Stimulated activated effector memory CD8-positive, alpha-beta T cell treated with anti-CD3 and anti-CD28 coated beads, Interleukin-12 subunit alpha, Interleukin-12 subunit beta, amount 100 ng/mL, for 72 hours (primary cell): ENCODE results near the gene SLC10A7.

Experiments used
- ATAC-seq: fragments of 150-1000 bp; cut with Tn5 transposase; 2 replicates; pipeline ENCODE4 v1.10.0; 2021
- DNase-seq, 2 donors: peaks; one replicate each; pipeline ENCODE4 v3.0.0; 2021 to 2022; ENCODE audit warnings: low spot score in 2 of 2
- H3K27ac Mint-ChIP-seq: one replicate; pipeline ENCODE4 v1.8.0; 2022; ENCODE audit warnings: mild to moderate bottlenecking, mixed read lengths
- H3K36me3 Mint-ChIP-seq: one replicate; pipeline ENCODE4 v1.8.0; 2022; ENCODE audit warnings: mild to moderate bottlenecking, mixed read lengths
- H3K4me1 Mint-ChIP-seq: one replicate; pipeline ENCODE4 v1.8.0; 2022; ENCODE audit warnings: mixed read lengths
- H3K4me3 Mint-ChIP-seq: one replicate; pipeline ENCODE4 v1.8.0; 2022; ENCODE audit warnings: mild to moderate bottlenecking, mixed read lengths
- H3K9me3 Mint-ChIP-seq: one replicate; pipeline ENCODE4 v1.8.0; 2022; ENCODE audit warnings: mixed read lengths

The SLC10A7 gene

DNA sequence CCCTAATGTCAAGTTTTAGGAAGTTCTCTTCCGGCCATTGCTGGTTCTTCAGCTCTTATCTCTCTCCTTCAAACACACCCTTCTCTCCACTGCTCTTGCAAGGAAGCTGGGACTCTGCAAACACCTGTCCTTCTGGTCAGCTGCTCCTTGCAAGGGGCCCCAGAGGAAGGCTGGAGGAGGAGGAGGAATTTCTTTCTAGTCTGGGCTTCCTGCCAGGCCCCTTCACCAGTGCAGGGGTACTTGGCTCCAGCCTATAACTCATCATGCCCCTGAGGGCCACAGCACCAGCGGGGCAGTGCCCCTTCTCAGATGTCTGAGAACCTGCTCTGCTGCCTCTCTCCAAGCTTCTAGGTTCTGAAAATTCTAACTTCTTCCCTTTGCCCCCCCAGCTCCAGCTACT, 260.7 kb downstream of the SLC10A7 start:
- no peaks in the 10 kb centered on the region for H3K36me3 Mint-ChIP-seq
- H3K4me1 Mint-ChIP-seq, result no peaks in the 10 kb centered on the region
- no peak overlapping the region for H3K27ac Mint-ChIP-seq
- no peaks in the 10 kb centered on the region for H3K9me3 Mint-ChIP-seq
- H3K4me3 Mint-ChIP-seq, result no peak overlapping the region
- DNase-seq, result no peak
- no peak for ATAC-seq

DNA sequence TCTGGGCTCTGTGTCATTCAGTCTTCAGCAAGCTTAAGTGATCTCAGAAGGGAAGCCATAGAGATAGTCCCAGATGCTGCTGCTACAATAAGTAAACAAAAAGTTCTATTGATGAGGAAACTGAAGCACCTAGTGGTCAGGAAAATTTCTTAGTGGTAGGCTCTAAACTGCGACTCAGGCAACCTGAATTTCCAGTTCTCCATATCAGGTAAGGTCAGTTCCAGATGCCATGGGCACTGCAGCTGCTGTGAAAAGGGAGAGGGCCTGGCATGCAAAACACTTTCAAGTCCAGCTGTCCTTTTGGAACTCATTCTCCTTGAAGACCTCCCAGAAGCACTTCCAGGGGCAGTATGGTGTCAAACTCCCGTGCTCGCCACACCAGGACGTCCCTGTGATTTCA, 261.2 kb downstream of the SLC10A7 start:
- H3K4me3 Mint-ChIP-seq, result no peak overlapping the region
- no peaks in the 10 kb centered on the region for H3K9me3 Mint-ChIP-seq
- no peaks in the 10 kb centered on the region for H3K4me1 Mint-ChIP-seq
- no peak for DNase-seq
- no peaks in the 10 kb centered on the region for H3K36me3 Mint-ChIP-seq
- H3K27ac Mint-ChIP-seq, result no peak overlapping the region
- ATAC-seq, result no peak

- Mint-ChIP-seq H3K36me3 (no peaks in the 10 kb centered on the region), H3K4me1 (no peaks in the 10 kb centered on the region), H3K4me3 (no peak overlapping the region), H3K27ac (no peak overlapping the region), H3K9me3 (no peaks in the 10 kb centered on the region)
- peak; percentile 19 for ATAC-seq
- no peak for DNase-seq
These were observed 264.2 kb downstream of the SLC10A7 start for GRCh38 chr4:146257511-146257910.

DNA sequence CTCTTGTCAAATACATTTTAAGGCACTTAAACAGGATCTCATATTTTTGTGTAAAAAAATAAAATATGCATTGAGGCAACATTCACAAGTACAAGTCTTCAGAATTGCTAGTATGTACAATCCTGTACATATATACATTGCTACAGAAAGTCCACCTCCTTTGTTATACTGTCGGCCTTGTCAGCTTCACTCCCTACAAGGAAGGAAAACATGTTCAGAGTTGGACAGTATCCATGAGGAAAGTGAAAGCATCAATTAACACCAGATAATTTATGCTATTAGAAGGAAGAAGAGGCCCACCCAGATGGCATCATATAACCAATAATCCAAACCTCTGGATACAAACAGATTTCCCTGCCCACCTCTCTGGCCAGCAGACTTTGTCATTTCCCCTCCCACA, 265.4 kb downstream of the SLC10A7 start:
- no peak for DNase-seq
- no peak for ATAC-seq
- no peak overlapping the region for H3K27ac Mint-ChIP-seq
- H3K36me3 Mint-ChIP-seq, result no peaks in the 10 kb centered on the region
- no peaks in the 10 kb centered on the region for H3K9me3 Mint-ChIP-seq
- H3K4me1 Mint-ChIP-seq, result no peaks in the 10 kb centered on the region
- no peak overlapping the region for H3K4me3 Mint-ChIP-seq

GRCh38 chr4:146255874-146256273, 265.9 kb downstream of the SLC10A7 start:
- ATAC-seq (no peak), DNase-seq (no peak)
- no peaks in the 10 kb centered on the region for H3K36me3 Mint-ChIP-seq
- H3K9me3 Mint-ChIP-seq, result no peaks in the 10 kb centered on the region
- no peak overlapping the region for H3K27ac Mint-ChIP-seq
- no peaks in the 10 kb centered on the region for H3K4me1 Mint-ChIP-seq
- no peak overlapping the region for H3K4me3 Mint-ChIP-seq

- Mint-ChIP-seq H3K4me1 (no peaks in the 10 kb centered on the region), H3K27ac (no peak overlapping the region), H3K9me3 (no peaks in the 10 kb centered on the region), H3K4me3 (no peak overlapping the region), H3K36me3 (no peaks in the 10 kb centered on the region)
- ATAC-seq (no peak), DNase-seq (no peak)
These were observed 266.3 kb downstream of the SLC10A7 start for GRCh38 chr4:146255463-146255862.

DNA sequence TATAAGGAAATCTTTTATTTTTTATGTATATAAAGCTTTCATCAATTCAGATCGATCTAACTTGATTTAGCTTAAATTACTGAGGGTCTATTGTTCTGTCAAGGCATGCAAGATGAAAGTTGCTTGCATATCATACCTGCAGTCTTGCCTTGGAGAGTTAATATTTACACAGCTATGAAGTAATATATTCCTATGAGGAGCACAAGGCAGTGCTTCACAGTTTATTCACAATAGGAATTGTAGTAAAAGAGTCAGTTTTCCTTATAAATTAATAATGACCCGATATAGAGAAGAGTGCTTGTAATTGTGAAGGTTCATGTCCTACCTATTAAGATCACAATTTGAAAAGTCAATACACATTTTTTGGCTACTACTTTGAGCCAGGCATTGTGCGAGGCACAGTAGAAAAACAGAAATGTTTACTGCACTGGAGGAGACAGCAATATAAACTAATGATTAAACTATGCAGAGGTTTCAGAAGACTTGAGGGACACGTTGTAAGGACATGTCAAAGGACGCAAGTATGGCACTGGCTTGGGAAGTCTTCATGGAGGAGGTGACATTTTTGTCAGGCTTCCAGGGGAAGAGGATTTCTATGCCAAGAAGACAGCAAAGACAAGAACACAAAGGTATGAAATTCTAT, 268.6 kb downstream of the SLC10A7 start:
- no peak for ATAC-seq

GRCh38 chr4:146247356-146247755, 274.4 kb downstream of the SLC10A7 start:
- DNase-seq (no peak), ATAC-seq (no peak)
- no peak overlapping the region for H3K4me3 Mint-ChIP-seq
- H3K36me3 Mint-ChIP-seq, result no peaks in the 10 kb centered on the region
- peaks cover 34% of the 10 kb centered on the region for H3K4me1 Mint-ChIP-seq
- no peaks in the 10 kb centered on the region for H3K9me3 Mint-ChIP-seq
- no peak overlapping the region for H3K27ac Mint-ChIP-seq

More for the DNA sequence above, 268.6 kb downstream of the SLC10A7 start:
- Mint-ChIP-seq H3K4me1 (no peaks in the 10 kb centered on the region), H3K36me3 (no peaks in the 10 kb centered on the region), H3K9me3 (no peaks in the 10 kb centered on the region), H3K27ac (no peak overlapping the region), H3K4me3 (no peak overlapping the region)
- no peak for DNase-seq

DNA sequence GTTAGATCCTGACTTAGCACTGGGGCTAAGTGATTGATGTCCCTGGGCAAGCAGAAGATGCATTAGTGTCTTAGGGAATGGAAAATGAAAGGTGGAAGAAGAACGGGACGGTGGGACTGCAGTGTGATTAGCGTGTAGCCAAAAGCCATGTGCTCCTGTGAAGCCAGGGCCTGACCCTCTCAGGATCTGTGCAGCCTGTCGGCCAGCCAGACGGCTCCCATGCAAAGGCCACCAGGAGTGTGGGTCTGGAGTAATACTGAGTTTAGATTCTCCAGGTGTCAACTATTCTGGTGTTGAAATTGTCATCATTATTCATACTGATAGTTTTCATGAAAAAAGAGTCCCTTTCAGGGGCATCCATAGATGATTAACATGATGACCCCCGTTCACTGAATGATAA, 275.4 kb downstream of the SLC10A7 start:
- Mint-ChIP-seq H3K4me3 (no peak overlapping the region), H3K27ac (peak overlapping the region; percentile 24), H3K4me1 (peaks cover 40% of the 10 kb centered on the region), H3K36me3 (no peaks in the 10 kb centered on the region), H3K9me3 (no peaks in the 10 kb centered on the region)
- no peak for ATAC-seq
- DNase-seq, result no peak

DNA sequence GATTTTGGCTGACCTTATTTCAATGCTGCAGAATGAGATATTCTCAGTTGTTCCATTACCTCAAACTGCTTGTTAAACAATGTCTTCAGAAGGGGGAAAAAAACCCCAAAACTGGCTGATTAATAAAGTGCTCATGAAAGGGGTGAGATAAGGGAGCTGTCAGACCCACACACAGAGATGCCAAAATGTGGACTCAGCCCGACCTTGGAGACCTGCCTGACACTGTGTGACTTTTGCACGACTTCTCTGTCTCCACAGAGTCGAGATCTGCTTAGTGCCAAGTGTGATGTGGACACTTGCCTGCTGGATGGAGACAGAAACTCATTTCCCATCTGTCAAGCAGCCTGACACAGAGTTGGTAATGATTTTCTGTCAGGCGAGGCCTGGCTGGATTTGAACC, 275.9 kb downstream of the SLC10A7 start:
- peaks cover 40% of the 10 kb centered on the region for H3K4me1 Mint-ChIP-seq
- no peaks in the 10 kb centered on the region for H3K36me3 Mint-ChIP-seq
- DNase-seq (no peak), ATAC-seq (peak; percentile 34)
- H3K4me3 Mint-ChIP-seq, result no peak overlapping the region
- H3K27ac Mint-ChIP-seq, result peak overlapping the region; percentile 33
- H3K9me3 Mint-ChIP-seq, result no peaks in the 10 kb centered on the region

- Mint-ChIP-seq H3K27ac (peak overlapping the region; percentile 33), H3K9me3 (no peaks in the 10 kb centered on the region), H3K36me3 (no peaks in the 10 kb centered on the region), H3K4me1 (peaks cover 40% of the 10 kb centered on the region), H3K4me3 (no peak overlapping the region)
- ATAC-seq (no peak), DNase-seq (no peak)
These were observed 276.5 kb downstream of the SLC10A7 start for GRCh38 chr4:146245246-146245645.

DNA sequence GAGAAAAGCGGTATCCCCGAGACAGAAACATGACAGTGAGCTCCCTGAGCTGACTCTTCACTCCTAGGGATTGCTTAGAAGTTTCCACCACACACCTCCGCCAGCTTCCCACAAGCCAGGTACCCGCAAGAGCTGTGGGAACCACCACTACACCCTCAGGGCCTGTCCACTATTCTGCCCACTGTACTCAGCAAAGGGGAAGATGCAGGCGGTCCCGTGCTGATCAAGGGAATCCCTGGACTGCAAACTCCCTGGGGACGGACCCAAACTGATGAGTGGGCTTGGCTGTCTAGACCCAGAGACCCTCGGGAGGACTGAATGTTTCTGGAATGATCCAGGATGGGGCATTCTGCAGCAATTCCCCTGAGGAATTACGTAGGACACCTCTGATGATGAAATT, 277.2 kb downstream of the SLC10A7 start:
- Mint-ChIP-seq H3K27ac (peak overlapping the region; percentile 33), H3K36me3 (no peaks in the 10 kb centered on the region), H3K9me3 (no peaks in the 10 kb centered on the region), H3K4me3 (no peak overlapping the region), H3K4me1 (peaks cover 40% of the 10 kb centered on the region)
- ATAC-seq (no peak), DNase-seq (no peak)

DNA sequence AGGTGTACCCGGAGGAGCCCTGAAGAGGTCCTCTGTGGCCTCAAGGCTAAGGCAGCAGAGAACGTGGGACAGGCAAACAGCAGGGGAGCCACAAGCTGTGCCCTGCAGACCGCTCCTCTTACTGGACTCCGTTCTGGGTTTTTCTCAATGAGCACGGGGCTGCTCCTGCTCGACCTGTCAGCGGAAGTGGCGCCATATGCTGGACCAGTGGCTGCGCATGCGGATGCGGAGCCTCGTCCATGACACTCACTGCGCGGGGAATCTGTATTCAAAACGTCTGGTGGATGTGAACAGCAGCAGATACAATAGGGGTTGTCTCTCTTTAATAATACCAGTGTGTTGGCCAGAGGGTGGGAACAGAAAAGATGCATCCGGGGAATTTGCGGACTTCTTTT, 277.9 kb downstream of the SLC10A7 start:
- Mint-ChIP-seq H3K27ac (peak overlapping the region; percentile 87), H3K4me3 (peak overlapping the region; percentile 71), H3K36me3 (no peaks in the 10 kb centered on the region), H3K9me3 (no peaks in the 10 kb centered on the region), H3K4me1 (peaks cover 40% of the 10 kb centered on the region)
- DNase-seq (no peak), ATAC-seq (no peak)

DNA sequence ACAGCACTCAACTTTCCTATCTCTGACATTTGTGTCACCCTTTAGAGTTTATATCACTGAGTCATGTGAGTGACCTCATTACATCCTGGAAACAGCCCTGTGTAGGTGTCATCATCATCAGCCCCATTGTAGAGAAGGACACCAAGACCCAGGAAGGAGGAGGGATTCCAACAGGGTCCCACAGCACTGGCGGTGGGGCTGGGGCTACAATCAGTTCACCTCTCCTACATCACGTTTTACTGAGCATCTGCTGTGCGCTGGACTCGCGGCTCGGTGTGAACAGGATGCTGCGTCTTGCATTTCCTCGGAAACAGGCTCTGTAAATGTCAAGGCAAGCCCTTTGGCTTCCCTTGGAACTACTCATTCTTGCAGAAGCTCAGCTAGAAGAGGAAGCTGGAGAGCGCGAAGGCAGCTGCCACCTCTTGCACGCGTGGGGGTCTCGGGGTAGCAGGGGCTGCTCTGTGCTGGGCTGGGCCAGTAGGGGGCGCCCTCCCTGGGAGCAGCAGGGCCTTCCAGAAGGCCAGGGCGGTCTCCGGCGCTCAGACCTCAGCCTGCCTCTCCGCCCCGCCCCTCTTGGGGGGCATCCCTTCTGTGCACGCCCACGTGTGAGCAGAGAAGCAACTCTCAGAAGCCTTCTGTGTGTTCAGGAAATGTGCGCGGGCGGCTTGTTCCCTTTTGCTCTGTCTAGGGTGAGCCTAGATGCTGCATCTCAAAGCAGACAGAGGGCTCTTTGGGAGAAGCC, 278.4 kb downstream of the SLC10A7 start:
- Mint-ChIP-seq H3K4me3 (peak overlapping the region; percentile 71), H3K36me3 (no peaks in the 10 kb centered on the region), H3K27ac (peak overlapping the region; percentile 87), H3K9me3 (no peaks in the 10 kb centered on the region), H3K4me1 (peaks cover 40% of the 10 kb centered on the region)
- DNase-seq, result peak; percentile 42 to 80
- ATAC-seq, result peak; percentile 84

GRCh38 chr4:146238107-146238506, 283.6 kb downstream of the SLC10A7 start:
- Mint-ChIP-seq H3K4me1 (peaks cover 8% of the 10 kb centered on the region), H3K36me3 (no peaks in the 10 kb centered on the region)
- no peak for ATAC-seq

DNA sequence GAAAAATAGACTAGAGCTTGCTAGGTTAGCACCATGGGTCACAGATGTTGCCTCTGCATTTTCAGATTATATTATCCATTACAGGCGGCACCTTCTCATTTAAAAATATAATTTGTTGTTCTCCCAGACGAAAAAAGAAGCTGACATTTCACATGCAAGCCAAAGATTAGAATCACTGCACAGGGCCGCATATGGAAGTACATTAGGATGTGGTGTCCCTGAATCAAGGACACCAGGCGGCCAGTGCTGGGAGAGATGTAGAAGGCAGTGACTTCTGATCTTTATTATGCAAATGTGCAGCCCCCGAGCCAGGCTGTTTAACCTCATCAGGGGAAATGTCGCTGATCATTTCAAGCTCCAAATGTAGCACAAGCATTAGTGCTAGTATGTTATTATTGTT, 284.6 kb downstream of the SLC10A7 start:
- Mint-ChIP-seq H3K9me3 (no peaks in the 10 kb centered on the region), H3K36me3 (no peaks in the 10 kb centered on the region), H3K27ac (no peak overlapping the region), H3K4me1 (peaks cover 5% of the 10 kb centered on the region), H3K4me3 (no peak overlapping the region)
- no peak for ATAC-seq
- DNase-seq, result no peak

More at GRCh38 chr4:146238107-146238506, 283.6 kb downstream of the SLC10A7 start:
- no peaks in the 10 kb centered on the region for H3K9me3 Mint-ChIP-seq
- H3K27ac Mint-ChIP-seq, result no peak overlapping the region
- no peak overlapping the region for H3K4me3 Mint-ChIP-seq
- DNase-seq, result no peak
